ENCODE data around the gene PLVAP. TPM values are rescaled to one million over a fixed set of nuclear protein-coding genes. Genes with fewer than 3 reads are reported as not detected.

The PLVAP gene
- total RNA-seq, 1 donor from 2014 or later = 74.9 TPM

GRCh38 chr19:17420475-17420924 is 43.4 kb upstream of the PLVAP start:
- Histone ChIP-seq H3K27me3 (no peaks in the 10 kb centered on the region), H3K9me3 (no peaks in the 10 kb centered on the region), H3K4me1 (peaks cover 22% of the 10 kb centered on the region), H3K27ac (peak overlapping the region; percentile 76), H3K4me3 (peak overlapping the region; percentile 76 to 93), H3K36me3 (no peaks in the 10 kb centered on the region)
- intact Hi-C loops (cut with DNase I) = no loop called here
- TF ChIP-seq CTCF (IDR thresholded peaks at IDR 0.05) (no peak), POLR2A (IDR thresholded peaks at IDR 0.05) (no peak), POLR2AphosphoS5 (IDR thresholded peaks at IDR 0.05; ENCODE audit: insufficient read depth in 1 of 2, low read depth in 1 of 2) (no peak)
- DNase-seq (ENCODE audit: extremely low spot score in 2 of 2) = no peak

GRCh38 chr19:17419621-17420474 is 42.7 kb upstream of the PLVAP start, which contains the start of gene MVB12A:
Gene MVB12A (plus strand): TSS chr19:17420047. CDS start chr19:17420136, 89 bp downstream.
- Histone ChIP-seq H3K36me3 (no peaks in the 10 kb centered on the region), H3K4me1 (peaks cover 19% of the 10 kb centered on the region), H3K4me3 (peak within 1 kb of the TSS; percentile 76 to 93), H3K9me3 (no peaks in the 10 kb centered on the region), H3K27ac (peak within 1 kb of the TSS; percentile 80), H3K27me3 (no peaks in the 10 kb centered on the region)
- DNase-seq (ENCODE audit: extremely low spot score in 2 of 2) = peak in 1 of 2 donors; percentile 99
- TF ChIP-seq POLR2AphosphoS5 (IDR thresholded peaks at IDR 0.05; ENCODE audit: insufficient read depth in 1 of 2, low read depth in 1 of 2) (peak; percentile 89 to 98), POLR2A (IDR thresholded peaks at IDR 0.05) (no peak), CTCF (IDR thresholded peaks at IDR 0.05) (no peak)
- intact Hi-C loops (cut with DNase I) = no loop called here

- DNase-seq (ENCODE audit: extremely low spot score in 2 of 2) = no peak
- no peak for TF ChIP-seq CTCF (IDR thresholded peaks at IDR 0.05)
- Histone ChIP-seq H3K36me3 (no peaks in the 10 kb centered on the region), H3K4me3 (peak overlapping the region; percentile 76 to 93), H3K4me1 (peaks cover 16% of the 10 kb centered on the region), H3K9me3 (no peaks in the 10 kb centered on the region), H3K27me3 (no peaks in the 10 kb centered on the region), H3K27ac (peak overlapping the region; percentile 80)
- intact Hi-C loops (cut with DNase I) = no loop called here
These were observed 42.0 kb upstream of the PLVAP start for GRCh38 chr19:17419154-17419620.

GRCh38 chr19:17418710-17419109 is 41.6 kb upstream of the PLVAP start:
- Histone ChIP-seq H3K36me3 (no peaks in the 10 kb centered on the region), H3K9me3 (no peaks in the 10 kb centered on the region), H3K4me1 (peaks cover 16% of the 10 kb centered on the region), H3K4me3 (no peak overlapping the region), H3K27me3 (no peaks in the 10 kb centered on the region), H3K27ac (peak overlapping the region; percentile 80)
- TF ChIP-seq POLR2A (IDR thresholded peaks at IDR 0.05) = no peak
- TF ChIP-seq POLR2AphosphoS5 (IDR thresholded peaks at IDR 0.05; ENCODE audit: insufficient read depth in 1 of 2, low read depth in 1 of 2) = no peak
- TF ChIP-seq CTCF (IDR thresholded peaks at IDR 0.05) = no peak
- intact Hi-C loops (cut with DNase I) = no loop called here
- DNase-seq (ENCODE audit: extremely low spot score in 2 of 2) = no peak

- DNase-seq (ENCODE audit: extremely low spot score in 2 of 2) = no peak
- Histone ChIP-seq H3K27ac (no peak overlapping the region), H3K4me1 (peaks cover 8% of the 10 kb centered on the region), H3K36me3 (no peaks in the 10 kb centered on the region), H3K27me3 (no peaks in the 10 kb centered on the region), H3K4me3 (no peak overlapping the region), H3K9me3 (no peaks in the 10 kb centered on the region)
- intact Hi-C loops (cut with DNase I) = no loop called here
- TF ChIP-seq CTCF (IDR thresholded peaks at IDR 0.05) (no peak), POLR2A (IDR thresholded peaks at IDR 0.05) (no peak), POLR2AphosphoS5 (IDR thresholded peaks at IDR 0.05; ENCODE audit: insufficient read depth in 1 of 2, low read depth in 1 of 2) (no peak)
These were observed 38.0 kb upstream of the PLVAP start for GRCh38 chr19:17415121-17415520.

All from vagina (tissue), 2 donors.